Measurements from ENCODE around the gene SGCE. TPM values are rescaled to one million over a fixed set of nuclear protein-coding genes. Genes with fewer than 3 reads are reported as not detected.
A peak's percentile ranks its signal among the peaks of the same experiment; 100 is the strongest.

The SGCE gene
- total and polyA plus RNA-seq, 9 of the 15 experiments (the other 6 are each of a cell fraction or from before 2014, with no cell fraction given) = 0.09 to 0.46 (median 0.28) TPM; not detected in 5

DNA sequence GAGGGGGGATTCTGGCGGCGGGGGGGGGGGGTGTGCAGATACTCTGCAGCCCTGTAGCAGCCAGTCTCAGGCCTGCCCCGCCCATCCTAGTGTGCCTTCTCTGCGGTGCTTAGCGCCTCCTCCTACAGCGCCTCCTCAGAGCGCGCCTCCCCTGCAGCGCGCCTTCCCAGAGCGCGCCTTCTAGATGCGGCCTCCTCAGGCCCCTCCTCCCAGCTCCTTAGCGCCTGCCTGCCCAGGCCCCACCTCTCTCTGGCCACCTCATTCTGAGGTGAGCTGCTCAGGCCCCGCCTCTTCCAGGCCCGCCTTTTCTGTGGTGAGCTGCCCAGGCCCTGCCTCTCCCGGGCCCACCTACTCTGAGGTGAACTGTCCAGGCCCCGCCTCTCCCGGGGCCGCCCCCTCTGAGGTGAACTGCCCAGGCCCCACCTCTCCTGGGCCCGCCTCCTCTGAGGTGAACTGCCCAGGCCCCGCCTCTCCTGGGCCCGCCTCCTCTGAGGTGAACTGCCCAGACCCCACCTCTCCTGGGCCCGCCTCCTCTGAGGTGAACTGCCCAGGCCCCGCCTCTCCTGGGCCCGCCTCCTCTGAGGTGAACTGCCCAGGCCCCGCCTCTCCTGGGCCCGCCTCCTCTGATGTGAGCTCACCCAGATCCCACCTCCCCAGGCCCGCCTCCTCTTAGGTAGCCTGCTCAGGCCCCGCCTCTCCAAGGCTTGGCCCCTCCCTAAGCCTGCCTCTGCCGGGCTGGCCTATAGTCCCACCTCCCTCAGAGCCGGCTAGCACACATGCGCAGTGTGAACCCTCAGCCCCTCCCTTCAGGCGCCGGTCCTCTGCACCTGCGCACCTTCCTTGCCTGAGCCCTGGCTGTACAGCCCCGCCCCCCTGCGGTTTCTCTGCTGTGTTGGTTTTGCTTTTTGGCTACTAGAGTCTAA is 2.1 kb upstream of the SGCE start:
- peak overlapping the region; percentile 68; the same call in 1 of the 2 replicates for H3K4me2 ChIP-seq (ENCODE audit: insufficient read depth, low read length)
- H3K4me3 ChIP-seq = peak overlapping the region; percentile 27
- no peaks in the 10 kb centered on the region for H4K20me1 ChIP-seq (replicated peaks; ENCODE audit: control insufficient read depth, insufficient read depth, low read length)
- H3K27ac ChIP-seq (ENCODE audit: extremely low read depth, low read depth, low read length) = no peak overlapping the region
- peak overlapping the region; percentile 82; the same call in 1 of the 2 replicates for H2AFZ ChIP-seq (ENCODE audit: low read depth, low read length)
- peak; percentile 88 for FAIRE-seq
- intact Hi-C loops (cut with micrococcal nuclease) = loop anchor here (5.0 to 10.0 kb wide), 2 partner anchors 146 to 213 kb away; no protein-coding TSS in a partner anchor
- H3K9me1 ChIP-seq (ENCODE audit: control insufficient read depth, insufficient read depth, low read length) = no peaks in the 10 kb centered on the region
- no peaks in the 10 kb centered on the region for H3K79me2 ChIP-seq (ENCODE audit: control insufficient read depth, insufficient read depth, low read length)
- WGBS (ENCODE audit: insufficient coverage, low coverage, missing lambda C conversion rate) = 18% methylated on average over 28 of the region's 38 CpGs
- no peaks in the 10 kb centered on the region for H3K36me3 ChIP-seq (ENCODE audit: control insufficient read depth, insufficient read depth, low read length)
- 0 out of 2 replicates have a peak, but pooled peaks cover 2% of the 10 kb centered on the region for H3K9me3 ChIP-seq (replicated peaks; ENCODE audit: control insufficient read depth, insufficient read depth, low read depth, low read length)
- H3K27me3 ChIP-seq (ENCODE audit: control insufficient read depth in 2 of 2, insufficient read depth in 2 of 2, low read length in 2 of 2) = peaks cover 0 to 5% of the 10 kb centered on the region in 2 experiments; a peak in 1 of 5 replicates
- H3K9ac ChIP-seq (ENCODE audit: insufficient read depth in 1 of 2, low read depth in 2 of 2, low read length in 2 of 2) = no peak overlapping the region
- in situ Hi-C loops (cut with MboI) = no loop called here
- peaks cover 0 to 10% of the 10 kb centered on the region in 2 experiments; a peak in 2 of 5 replicates for H3K4me1 ChIP-seq (replicated peaks in 1 of 2; ENCODE audit: control insufficient read depth in 2 of 2, insufficient read depth in 2 of 2, low read length in 2 of 2)
- POLR2A ChIA-PET = interaction anchor here (1.0 kb wide), 1 partner anchor 10 kb away, joined by 4 read pairs; no protein-coding TSS in a partner anchor
- DNase-seq (ENCODE audit: extremely low read depth in 1 of 4, low spot score in 3 of 4) = peak; percentile 92 to 96 (median 95)
- peak; percentile 97 for ATAC-seq
- BruUV-seq (replicated peaks) = no TSS peak
- CTCF ChIA-PET (ENCODE audit: low intra/inter-chr PET ratio) = interaction anchor here (0.6 kb wide), 1 partner anchor 568 kb away, joined by 3 read pairs; no protein-coding TSS in a partner anchor
- TF ChIP-seq, protein P1, sequence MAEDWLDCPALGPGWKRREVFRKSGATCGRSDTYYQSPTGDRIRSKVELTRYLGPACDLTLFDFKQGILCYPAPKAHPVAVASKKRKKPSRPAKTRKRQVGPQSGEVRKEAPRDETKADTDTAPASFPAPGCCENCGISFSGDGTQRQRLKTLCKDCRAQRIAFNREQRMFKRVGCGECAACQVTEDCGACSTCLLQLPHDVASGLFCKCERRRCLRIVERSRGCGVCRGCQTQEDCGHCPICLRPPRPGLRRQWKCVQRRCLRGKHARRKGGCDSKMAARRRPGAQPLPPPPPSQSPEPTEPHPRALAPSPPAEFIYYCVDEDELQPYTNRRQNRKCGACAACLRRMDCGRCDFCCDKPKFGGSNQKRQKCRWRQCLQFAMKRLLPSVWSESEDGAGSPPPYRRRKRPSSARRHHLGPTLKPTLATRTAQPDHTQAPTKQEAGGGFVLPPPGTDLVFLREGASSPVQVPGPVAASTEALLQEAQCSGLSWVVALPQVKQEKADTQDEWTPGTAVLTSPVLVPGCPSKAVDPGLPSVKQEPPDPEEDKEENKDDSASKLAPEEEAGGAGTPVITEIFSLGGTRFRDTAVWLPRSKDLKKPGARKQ (CRISPR knock-in tag; IDR thresholded peaks at IDR 0.05) = no peak
- TF ChIP-seq CREM (IDR thresholded peaks at IDR 0.05; ENCODE audit: low read depth) (peak; percentile 28; the same call in 1 of the 2 replicates), NONO (IDR thresholded peaks at IDR 0.05; ENCODE audit: low read depth in 2 of 2, low read length in 1 of 2) (no peak), NCOA4 (IDR thresholded peaks at IDR 0.05; ENCODE audit: partially characterized antibody) (no peak), CREBBP (IDR thresholded peaks at IDR 0.05; ENCODE audit: low read depth, low read length) (no peak), SRSF9 (IDR thresholded peaks at IDR 0.05; ENCODE audit: borderline replicate concordance, low read depth, low read length) (no peak), ZFP36 (IDR thresholded peaks at IDR 0.05; ENCODE audit: low read depth, low read length, partially characterized antibody) (peak; percentile 84), TBP (optimal IDR thresholded peaks at IDR 0.05; ENCODE audit: low read depth, low read length) (peak; percentile 3), CREB1 (IDR thresholded peaks at IDR 0.05) (peak; percentile 45), CREB1 (CRISPR knock-in tag; IDR thresholded peaks at IDR 0.05) (no peak)
- TF ChIP-seq, protein P2, sequence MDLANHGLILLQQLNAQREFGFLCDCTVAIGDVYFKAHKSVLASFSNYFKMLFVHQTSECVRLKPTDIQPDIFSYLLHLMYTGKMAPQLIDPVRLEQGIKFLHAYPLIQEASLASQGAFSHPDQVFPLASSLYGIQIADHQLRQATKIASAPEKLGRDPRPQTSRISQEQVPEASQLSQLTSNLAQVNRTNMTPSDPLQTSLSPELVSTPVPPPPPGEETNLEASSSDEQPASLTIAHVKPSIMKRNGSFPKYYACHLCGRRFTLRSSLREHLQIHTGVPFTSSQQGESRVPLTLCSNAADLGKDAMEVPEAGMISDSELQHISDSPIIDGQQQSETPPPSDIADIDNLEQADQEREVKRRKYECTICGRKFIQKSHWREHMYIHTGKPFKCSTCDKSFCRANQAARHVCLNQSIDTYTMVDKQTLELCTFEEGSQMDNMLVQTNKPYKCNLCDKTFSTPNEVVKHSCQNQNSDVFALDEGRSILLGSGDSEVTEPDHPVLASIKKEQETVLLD (IDR thresholded peaks at IDR 0.05) = peak; percentile 83
- TF ChIP-seq, protein P3, sequence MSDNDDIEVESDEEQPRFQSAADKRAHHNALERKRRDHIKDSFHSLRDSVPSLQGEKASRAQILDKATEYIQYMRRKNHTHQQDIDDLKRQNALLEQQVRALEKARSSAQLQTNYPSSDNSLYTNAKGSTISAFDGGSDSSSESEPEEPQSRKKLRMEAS (CRISPR knock-in tag; IDR thresholded peaks at IDR 0.05) = peak; percentile 79
- TF ChIP-seq, protein P4, sequence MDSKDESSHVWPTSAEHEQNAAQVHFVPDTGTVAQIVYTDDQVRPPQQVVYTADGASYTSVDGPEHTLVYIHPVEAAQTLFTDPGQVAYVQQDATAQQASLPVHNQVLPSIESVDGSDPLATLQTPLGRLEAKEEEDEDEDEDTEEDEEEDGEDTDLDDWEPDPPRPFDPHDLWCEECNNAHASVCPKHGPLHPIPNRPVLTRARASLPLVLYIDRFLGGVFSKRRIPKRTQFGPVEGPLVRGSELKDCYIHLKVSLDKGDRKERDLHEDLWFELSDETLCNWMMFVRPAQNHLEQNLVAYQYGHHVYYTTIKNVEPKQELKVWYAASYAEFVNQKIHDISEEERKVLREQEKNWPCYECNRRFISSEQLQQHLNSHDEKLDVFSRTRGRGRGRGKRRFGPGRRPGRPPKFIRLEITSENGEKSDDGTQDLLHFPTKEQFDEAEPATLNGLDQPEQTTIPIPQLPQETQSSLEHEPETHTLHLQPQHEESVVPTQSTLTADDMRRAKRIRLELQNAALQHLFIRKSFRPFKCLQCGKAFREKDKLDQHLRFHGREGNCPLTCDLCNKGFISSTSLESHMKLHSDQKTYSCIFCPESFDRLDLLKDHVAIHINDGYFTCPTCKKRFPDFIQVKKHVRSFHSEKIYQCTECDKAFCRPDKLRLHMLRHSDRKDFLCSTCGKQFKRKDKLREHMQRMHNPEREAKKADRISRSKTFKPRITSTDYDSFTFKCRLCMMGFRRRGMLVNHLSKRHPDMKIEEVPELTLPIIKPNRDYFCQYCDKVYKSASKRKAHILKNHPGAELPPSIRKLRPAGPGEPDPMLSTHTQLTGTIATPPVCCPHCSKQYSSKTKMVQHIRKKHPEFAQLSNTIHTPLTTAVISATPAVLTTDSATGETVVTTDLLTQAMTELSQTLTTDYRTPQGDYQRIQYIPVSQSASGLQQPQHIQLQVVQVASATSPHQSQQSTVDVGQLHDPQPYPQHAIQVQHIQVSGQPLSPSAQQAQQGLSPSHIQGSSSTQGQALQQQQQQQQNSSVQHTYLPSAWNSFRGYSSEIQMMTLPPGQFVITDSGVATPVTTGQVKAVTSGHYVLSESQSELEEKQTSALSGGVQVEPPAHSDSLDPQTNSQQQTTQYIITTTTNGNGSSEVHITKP (IDR thresholded peaks at IDR 0.05; ENCODE audit: partially characterized antibody) = peak; percentile 57
